Measurements from ENCODE around the gene MAPK11.

The MAPK11 gene

GRCh38 chr22:50242406-50242949, 27.7 kb downstream of the MAPK11 start:
- H3K79me1 ChIP-seq (ENCODE audit: low read length): peaks cover 24% of the 10 kb centered on the region
- no peak overlapping the region for H4K5ac ChIP-seq (ENCODE audit: low read length)

DNA sequence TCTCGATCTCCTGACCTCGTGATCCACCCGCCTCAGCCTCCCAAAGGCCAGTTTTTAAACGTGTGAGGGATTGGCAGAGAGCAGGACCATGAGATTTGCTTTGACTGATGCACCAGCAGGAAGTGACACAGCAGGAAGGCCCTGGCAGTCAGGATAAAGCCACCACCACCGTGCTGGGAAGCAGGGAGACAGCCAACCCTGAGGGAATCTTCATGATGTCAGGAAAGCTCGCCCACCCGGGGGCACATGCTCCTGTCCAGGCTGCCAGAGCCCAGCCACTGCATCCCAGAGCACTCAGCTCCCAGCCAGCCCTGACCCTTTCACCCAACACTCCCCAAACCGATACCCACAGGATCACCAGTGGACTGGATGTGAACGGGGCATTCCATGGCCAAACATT, 31.4 kb downstream of the MAPK11 start:
- Histone ChIP-seq H3K27me3 (ENCODE audit: insufficient read depth, low read length, poor library complexity) (no peaks in the 10 kb centered on the region), H2BK120ac (ENCODE audit: low read depth, low read length) (no peak overlapping the region), H3K4ac (ENCODE audit: low read depth, low read length) (no peak overlapping the region), H3K79me2 (ENCODE audit: control insufficient read depth, insufficient read depth, low read length) (peaks cover 17% of the 10 kb centered on the region), H2BK15ac (replicated peaks; ENCODE audit: low read depth) (no peak overlapping the region), H3K4me3 (ENCODE audit: low read length) (no peak overlapping the region), H3K79me1 (ENCODE audit: low read length) (peaks cover 26% of the 10 kb centered on the region), H3K36me3 (ENCODE audit: control insufficient read depth, insufficient read depth, low read length) (no peaks in the 10 kb centered on the region), H3K4me1 (ENCODE audit: control insufficient read depth, low read depth, low read length) (peaks cover 2% of the 10 kb centered on the region), H3K18ac (ENCODE audit: low read length) (no peak overlapping the region), H3K27ac (ENCODE audit: low read depth, low read length) (no peak overlapping the region), H2BK5ac (ENCODE audit: low read length) (no peak overlapping the region), H3K4me2 (ENCODE audit: low read length) (no peak overlapping the region), H3K23ac (ENCODE audit: low read length) (no peak overlapping the region), H3K9ac (ENCODE audit: low read length) (no peak overlapping the region), H4K8ac (ENCODE audit: low read depth, low read length) (no peak overlapping the region), H3K56ac (ENCODE audit: low read length) (no peak overlapping the region), H4K5ac (ENCODE audit: low read length) (no peak overlapping the region), H2AK5ac (ENCODE audit: low read length) (no peak overlapping the region)
- no peak for DNase-seq
- WGBS (ENCODE audit: extremely low coverage, insufficient coverage, low lambda C conversion rate): no CpG with 5 or more reads among the region's 9 CpGs

More at GRCh38 chr22:50242406-50242949, 27.7 kb downstream of the MAPK11 start:
- Histone ChIP-seq H2BK5ac (ENCODE audit: low read length) (no peak overlapping the region), H3K9ac (ENCODE audit: low read length) (peak overlapping the region; percentile 40), H3K23ac (ENCODE audit: low read length) (no peak overlapping the region), H2BK120ac (ENCODE audit: low read depth, low read length) (no peak overlapping the region), H3K4me2 (ENCODE audit: low read length) (no peak overlapping the region), H3K4me3 (ENCODE audit: low read length) (no peak overlapping the region), H3K27me3 (ENCODE audit: insufficient read depth, low read length, poor library complexity) (no peaks in the 10 kb centered on the region), H2AK5ac (ENCODE audit: low read length) (no peak overlapping the region), H3K36me3 (ENCODE audit: control insufficient read depth, insufficient read depth, low read length) (peaks cover 3% of the 10 kb centered on the region), H3K4me1 (ENCODE audit: control insufficient read depth, low read depth, low read length) (peaks cover 2% of the 10 kb centered on the region), H3K79me2 (ENCODE audit: control insufficient read depth, insufficient read depth, low read length) (peaks cover 15% of the 10 kb centered on the region), H4K8ac (ENCODE audit: low read depth, low read length) (no peak overlapping the region), H3K56ac (ENCODE audit: low read length) (no peak overlapping the region), H3K4ac (ENCODE audit: low read depth, low read length) (no peak overlapping the region), H3K27ac (ENCODE audit: low read depth, low read length) (no peak overlapping the region), H2BK15ac (replicated peaks; ENCODE audit: low read depth) (no peak overlapping the region), H3K18ac (ENCODE audit: low read length) (no peak overlapping the region)
- DNase-seq: no peak
- whole genome bisulfite sequencing (ENCODE audit: extremely low coverage, insufficient coverage, low lambda C conversion rate): no CpG with 5 or more reads among the region's 14 CpGs

- no peaks in the 10 kb centered on the region for H3K36me3 ChIP-seq (ENCODE audit: control insufficient read depth, insufficient read depth, low read length)
- H2BK5ac ChIP-seq (ENCODE audit: low read length): no peak overlapping the region
- H3K4me1 ChIP-seq (ENCODE audit: control insufficient read depth, low read depth, low read length): no peaks in the 10 kb centered on the region
- no peaks in the 10 kb centered on the region for H3K27me3 ChIP-seq (ENCODE audit: insufficient read depth, low read length, poor library complexity)
- WGBS (ENCODE audit: extremely low coverage, insufficient coverage, low lambda C conversion rate): no CpG with 5 or more reads among the region's 11 CpGs
- H4K8ac ChIP-seq (ENCODE audit: low read depth, low read length): no peak overlapping the region
- no peak overlapping the region for H3K9ac ChIP-seq (ENCODE audit: low read length)
- no peak overlapping the region for H3K4me3 ChIP-seq (ENCODE audit: low read length)
- no peak overlapping the region for H3K56ac ChIP-seq (ENCODE audit: low read length)
- peak; percentile 36 for DNase-seq
- peaks cover 10% of the 10 kb centered on the region for H3K79me2 ChIP-seq (ENCODE audit: control insufficient read depth, insufficient read depth, low read length)
- no peak overlapping the region for H3K18ac ChIP-seq (ENCODE audit: low read length)
- H3K4me2 ChIP-seq (ENCODE audit: low read length): no peak overlapping the region
- no peak overlapping the region for H3K4ac ChIP-seq (ENCODE audit: low read depth, low read length)
- H2BK120ac ChIP-seq (ENCODE audit: low read depth, low read length): no peak overlapping the region
- no peak overlapping the region for H4K5ac ChIP-seq (ENCODE audit: low read length)
- H2AK5ac ChIP-seq (ENCODE audit: low read length): no peak overlapping the region
- H2BK15ac ChIP-seq (replicated peaks; ENCODE audit: low read depth): no peak overlapping the region
- no peak overlapping the region for H3K23ac ChIP-seq (ENCODE audit: low read length)
- peaks cover 21% of the 10 kb centered on the region for H3K79me1 ChIP-seq (ENCODE audit: low read length)
- no peak overlapping the region for H3K27ac ChIP-seq (ENCODE audit: low read depth, low read length)
Observed at GRCh38 chr22:50236731-50237409, 33.3 kb downstream of the MAPK11 start.

DNA sequence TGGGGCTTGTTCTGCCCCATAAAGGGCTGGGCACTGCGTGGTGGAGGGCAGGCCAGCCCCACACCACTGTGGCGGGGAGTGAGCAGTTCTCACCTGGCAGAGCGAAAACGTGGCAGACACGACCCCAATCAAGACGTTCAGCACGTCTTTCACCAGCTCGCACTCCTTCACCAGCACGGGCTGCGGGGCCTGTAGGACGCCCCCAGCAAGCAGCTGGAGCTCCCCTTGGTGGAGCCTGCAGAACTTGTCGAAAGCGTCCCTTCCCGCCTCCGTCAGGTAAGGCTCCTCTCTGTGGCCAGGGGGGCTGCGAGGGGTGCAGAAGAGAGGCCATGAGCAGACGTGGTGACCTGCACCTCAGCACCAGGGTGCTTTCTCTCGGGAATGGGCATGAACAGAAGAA, 37.0 kb downstream of the MAPK11 start:
- Histone ChIP-seq H3K4me3 (ENCODE audit: low read length) (no peak overlapping the region), H3K18ac (ENCODE audit: low read length) (no peak overlapping the region), H3K23ac (ENCODE audit: low read length) (no peak overlapping the region), H4K5ac (ENCODE audit: low read length) (no peak overlapping the region), H2BK5ac (ENCODE audit: low read length) (no peak overlapping the region), H3K56ac (ENCODE audit: low read length) (no peak overlapping the region), H2AK5ac (ENCODE audit: low read length) (no peak overlapping the region), H2BK15ac (replicated peaks; ENCODE audit: low read depth) (no peak overlapping the region), H3K9ac (ENCODE audit: low read length) (no peak overlapping the region), H3K4me2 (ENCODE audit: low read length) (no peak overlapping the region), H2BK120ac (ENCODE audit: low read depth, low read length) (no peak overlapping the region), H3K4ac (ENCODE audit: low read depth, low read length) (no peak overlapping the region), H3K4me1 (ENCODE audit: control insufficient read depth, low read depth, low read length) (no peaks in the 10 kb centered on the region), H3K36me3 (ENCODE audit: control insufficient read depth, insufficient read depth, low read length) (no peaks in the 10 kb centered on the region), H3K27ac (ENCODE audit: low read depth, low read length) (no peak overlapping the region), H3K27me3 (ENCODE audit: insufficient read depth, low read length, poor library complexity) (no peaks in the 10 kb centered on the region), H4K8ac (ENCODE audit: low read depth, low read length) (no peak overlapping the region), H3K79me1 (ENCODE audit: low read length) (peaks cover 13% of the 10 kb centered on the region), H3K79me2 (ENCODE audit: control insufficient read depth, insufficient read depth, low read length) (peaks cover 7% of the 10 kb centered on the region)
- DNase-seq: no peak
- no CpG with 5 or more reads among the region's 18 CpGs for WGBS (ENCODE audit: extremely low coverage, insufficient coverage, low lambda C conversion rate)

DNA sequence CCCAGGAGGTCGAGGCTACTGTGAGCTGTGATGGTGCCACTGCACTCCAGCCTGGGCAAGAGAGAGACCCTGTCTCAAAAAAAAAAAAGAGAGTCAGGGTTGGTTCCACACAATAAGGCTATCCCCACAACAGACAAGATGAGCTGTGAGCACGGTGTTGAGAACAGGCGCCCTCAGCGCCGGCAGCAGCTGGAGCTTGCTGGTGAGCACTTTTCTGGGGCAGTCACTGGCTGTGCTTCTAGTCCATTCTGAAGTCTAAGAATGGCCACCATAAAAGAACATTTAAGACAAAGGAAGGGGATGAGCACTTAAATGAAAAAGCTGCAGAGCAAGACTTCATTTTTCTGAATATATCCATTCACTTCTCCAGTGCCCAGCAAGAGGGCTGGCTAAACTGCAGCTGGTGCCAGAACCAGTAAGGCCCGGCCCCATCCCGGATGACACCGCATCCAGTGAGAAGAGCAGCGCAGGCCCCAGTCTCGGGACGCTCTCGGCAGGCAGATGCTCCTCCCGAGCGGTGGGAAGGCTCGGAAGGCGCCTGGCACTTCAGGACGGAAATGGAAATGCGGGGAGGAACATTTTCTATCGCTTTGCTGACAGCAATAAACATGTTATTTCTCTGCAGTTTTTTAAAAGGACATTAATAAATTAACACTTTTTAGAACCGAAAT, 37.6 kb downstream of the MAPK11 start:
- Histone ChIP-seq H3K36me3 (ENCODE audit: control insufficient read depth, insufficient read depth, low read length) (no peaks in the 10 kb centered on the region), H3K23ac (ENCODE audit: low read length) (no peak overlapping the region), H2BK5ac (ENCODE audit: low read length) (no peak overlapping the region), H2BK15ac (replicated peaks; ENCODE audit: low read depth) (no peak overlapping the region), H3K27me3 (ENCODE audit: insufficient read depth, low read length, poor library complexity) (no peaks in the 10 kb centered on the region), H3K4me1 (ENCODE audit: control insufficient read depth, low read depth, low read length) (no peaks in the 10 kb centered on the region), H3K18ac (ENCODE audit: low read length) (no peak overlapping the region), H3K4ac (ENCODE audit: low read depth, low read length) (no peak overlapping the region), H4K8ac (ENCODE audit: low read depth, low read length) (no peak overlapping the region), H4K5ac (ENCODE audit: low read length) (no peak overlapping the region), H3K79me1 (ENCODE audit: low read length) (peaks cover 13% of the 10 kb centered on the region), H3K9ac (ENCODE audit: low read length) (no peak overlapping the region), H3K4me2 (ENCODE audit: low read length) (no peak overlapping the region), H3K27ac (ENCODE audit: low read depth, low read length) (no peak overlapping the region), H2AK5ac (ENCODE audit: low read length) (no peak overlapping the region), H2BK120ac (ENCODE audit: low read depth, low read length) (no peak overlapping the region), H3K56ac (ENCODE audit: low read length) (no peak overlapping the region), H3K4me3 (ENCODE audit: low read length) (no peak overlapping the region), H3K79me2 (ENCODE audit: control insufficient read depth, insufficient read depth, low read length) (peaks cover 7% of the 10 kb centered on the region)
- no peak for DNase-seq
- no CpG with 5 or more reads among the region's 20 CpGs for WGBS (ENCODE audit: extremely low coverage, insufficient coverage, low lambda C conversion rate)
